ENCODE data around the gene GZMH. TPM values are rescaled to one million over a fixed set of nuclear protein-coding genes. Genes with fewer than 3 reads are reported as not detected.

Gene GZMH
- total and polyA plus RNA-seq, 2 donors (not counting 1 experiment from before 2014, with no cell fraction given) = 0.75 TPM; not detected in 1

DNA sequence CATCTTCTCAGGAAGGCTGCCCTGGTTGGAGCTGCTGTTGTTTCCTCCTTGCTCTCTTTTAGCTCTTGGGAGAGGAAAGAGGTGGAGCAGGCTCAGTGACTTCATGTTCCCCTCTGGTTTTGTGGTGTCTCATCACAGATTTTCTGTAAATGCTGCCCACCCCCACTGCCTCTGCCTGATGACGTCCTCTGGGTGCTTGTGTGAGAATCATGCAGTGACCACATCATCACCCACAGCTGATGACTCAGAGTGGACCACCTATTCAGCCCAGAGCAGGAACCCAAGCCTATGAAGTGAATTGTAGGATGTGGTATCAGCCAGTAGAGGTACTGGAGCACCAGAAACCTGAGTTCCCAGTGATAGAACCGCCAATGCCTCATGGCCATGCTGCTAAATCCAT, 24.7 kb upstream of the GZMH start, which contains the start of gene GZMB:
Gene GZMB, minus strand, starts transcription at position 33 of the 400 bp plus-strand sequence. Its CDS starts 30 bp downstream, at position 3.
- no peak within 1 kb of the TSS for H3K4me3 Mint-ChIP-seq
- no peaks in the 10 kb centered on the region for H3K4me1 Mint-ChIP-seq
- Histone ChIP-seq H2AFZ (ENCODE audit: insufficient read depth, low read depth, low read length, poor library complexity, severe bottlenecking) (no peak within 1 kb of the TSS), H3K4me3 (ENCODE audit: control extremely low read depth in 1 of 5, extremely low read depth in 1 of 5, insufficient read depth in 1 of 5, low read depth in 2 of 5, low read length in 4 of 5) (no peak within 1 kb of the TSS), H3K27me3 (replicated peaks in 1 of 4; ENCODE audit: control extremely low read depth in 1 of 4, control insufficient read depth in 3 of 4, insufficient read depth in 4 of 4, low read length in 3 of 4) (no peaks in the 10 kb centered on the region), H3K79me2 (ENCODE audit: control insufficient read depth, insufficient read depth, low read length) (no peaks in the 10 kb centered on the region), H3K36me3 (replicated peaks in 1 of 2; ENCODE audit: control extremely low read depth in 1 of 2, control insufficient read depth in 1 of 2, extremely low read depth in 1 of 2, insufficient read depth in 2 of 2, low read length in 1 of 2) (no peaks in the 10 kb centered on the region), H3K9me3 (ENCODE audit: control extremely low read depth in 1 of 3, control insufficient read depth in 2 of 3, insufficient read depth in 1 of 3, low read length in 2 of 3) (no peaks in the 10 kb centered on the region), H3K4me2 (replicated peaks; ENCODE audit: low read depth, low read length, poor library complexity, severe bottlenecking) (no peak within 1 kb of the TSS), H4K20me1 (ENCODE audit: control insufficient read depth, insufficient read depth, low read length, poor library complexity, severe bottlenecking) (no peaks in the 10 kb centered on the region), H3K4me1 (ENCODE audit: control insufficient read depth in 2 of 2, insufficient read depth in 2 of 2, low read length in 2 of 2) (no peaks in the 10 kb centered on the region), H3K9ac (ENCODE audit: low read length) (no peak within 1 kb of the TSS), H3K27ac (ENCODE audit: low read length in 2 of 2) (no peak within 1 kb of the TSS)
- no peak within 1 kb of the TSS for H3K27ac Mint-ChIP-seq
- DNase-seq = no peak
- WGBS (ENCODE audit: insufficient coverage) = 75% methylated on average over 1 of the region's 2 CpGs
- intact Hi-C loops (cut with micrococcal nuclease) = no loop called here
- H3K9me3 Mint-ChIP-seq (ENCODE audit: insufficient read depth) = no peaks in the 10 kb centered on the region
- no peak for ATAC-seq (ENCODE audit: low read depth)
- TF ChIP-seq, protein P1, sequence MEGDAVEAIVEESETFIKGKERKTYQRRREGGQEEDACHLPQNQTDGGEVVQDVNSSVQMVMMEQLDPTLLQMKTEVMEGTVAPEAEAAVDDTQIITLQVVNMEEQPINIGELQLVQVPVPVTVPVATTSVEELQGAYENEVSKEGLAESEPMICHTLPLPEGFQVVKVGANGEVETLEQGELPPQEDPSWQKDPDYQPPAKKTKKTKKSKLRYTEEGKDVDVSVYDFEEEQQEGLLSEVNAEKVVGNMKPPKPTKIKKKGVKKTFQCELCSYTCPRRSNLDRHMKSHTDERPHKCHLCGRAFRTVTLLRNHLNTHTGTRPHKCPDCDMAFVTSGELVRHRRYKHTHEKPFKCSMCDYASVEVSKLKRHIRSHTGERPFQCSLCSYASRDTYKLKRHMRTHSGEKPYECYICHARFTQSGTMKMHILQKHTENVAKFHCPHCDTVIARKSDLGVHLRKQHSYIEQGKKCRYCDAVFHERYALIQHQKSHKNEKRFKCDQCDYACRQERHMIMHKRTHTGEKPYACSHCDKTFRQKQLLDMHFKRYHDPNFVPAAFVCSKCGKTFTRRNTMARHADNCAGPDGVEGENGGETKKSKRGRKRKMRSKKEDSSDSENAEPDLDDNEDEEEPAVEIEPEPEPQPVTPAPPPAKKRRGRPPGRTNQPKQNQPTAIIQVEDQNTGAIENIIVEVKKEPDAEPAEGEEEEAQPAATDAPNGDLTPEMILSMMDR (IDR thresholded peaks at IDR 0.05) = no peak
- no peak for TF ChIP-seq EZH2 (IDR thresholded peaks at IDR 0.05; ENCODE audit: borderline replicate concordance, insufficient read depth, low read depth, low read length, poor library complexity, severe bottlenecking)
- POLR2A ChIA-PET = no interaction called here
- peaks cover 3% of the 10 kb centered on the region for H3K27me3 Mint-ChIP-seq
- CTCF ChIA-PET = no interaction called here

- Histone ChIP-seq H3K4me2 (replicated peaks; ENCODE audit: low read depth, low read length, poor library complexity, severe bottlenecking) (no peak overlapping the region), H3K36me3 (replicated peaks in 1 of 2; ENCODE audit: control extremely low read depth in 1 of 2, control insufficient read depth in 1 of 2, extremely low read depth in 1 of 2, insufficient read depth in 2 of 2, low read length in 1 of 2) (no peaks in the 10 kb centered on the region), H3K9ac (ENCODE audit: low read length) (no peak overlapping the region), H3K27ac (ENCODE audit: low read length in 2 of 2) (no peak overlapping the region), H3K27me3 (replicated peaks in 1 of 4; ENCODE audit: control extremely low read depth in 1 of 4, control insufficient read depth in 3 of 4, insufficient read depth in 4 of 4, low read length in 3 of 4) (no peaks in the 10 kb centered on the region), H3K4me3 (ENCODE audit: control extremely low read depth in 1 of 5, extremely low read depth in 1 of 5, insufficient read depth in 1 of 5, low read depth in 2 of 5, low read length in 4 of 5) (no peak overlapping the region), H2AFZ (ENCODE audit: insufficient read depth, low read depth, low read length, poor library complexity, severe bottlenecking) (no peak overlapping the region), H3K9me3 (ENCODE audit: control extremely low read depth in 1 of 3, control insufficient read depth in 2 of 3, insufficient read depth in 1 of 3, low read length in 2 of 3) (no peaks in the 10 kb centered on the region), H3K79me2 (ENCODE audit: control insufficient read depth, insufficient read depth, low read length) (no peaks in the 10 kb centered on the region), H3K4me1 (ENCODE audit: control insufficient read depth in 2 of 2, insufficient read depth in 2 of 2, low read length in 2 of 2) (no peaks in the 10 kb centered on the region), H4K20me1 (ENCODE audit: control insufficient read depth, insufficient read depth, low read length, poor library complexity, severe bottlenecking) (no peaks in the 10 kb centered on the region)
- DNase-seq = no peak
- peaks cover 3% of the 10 kb centered on the region for H3K27me3 Mint-ChIP-seq
- no peaks in the 10 kb centered on the region for H3K4me1 Mint-ChIP-seq
- 100% methylated on average over 1 of the region's 1 CpG for WGBS (ENCODE audit: insufficient coverage)
- ChIA-PET POLR2A (no interaction called here), CTCF (interaction anchor here (1.4 kb wide), 1 partner anchor 10 kb away, joined by 3 read pairs; no protein-coding TSS in a partner anchor)
- no peaks in the 10 kb centered on the region for H3K9me3 Mint-ChIP-seq (ENCODE audit: insufficient read depth)
- no peak overlapping the region for H3K27ac Mint-ChIP-seq
- TF ChIP-seq EZH2 (IDR thresholded peaks at IDR 0.05; ENCODE audit: borderline replicate concordance, insufficient read depth, low read depth, low read length, poor library complexity, severe bottlenecking) = no peak
- intact Hi-C loops (cut with micrococcal nuclease) = no loop called here
- ATAC-seq (ENCODE audit: low read depth) = no peak
- H3K4me3 Mint-ChIP-seq = no peak overlapping the region
Measured at GRCh38 chr14:24633353-24633752, 23.9 kb upstream of the GZMH start.
